HEK293 (cell line): Measurements from ENCODE around the gene HNRNPA0.
A peak's percentile ranks its signal among the peaks of the same experiment; 100 is the strongest.

Experiments
- CTCF ChIA-PET: fragments of 350-600 bp; formaldehyde crosslinking; extraction: SDS; loops from one replicate; lab custom pipeline; 2021; ENCODE audit warnings: antibody characterized with exemption; lab: Yijun Ruan, JAX
- POLR2A ChIA-PET: fragments of 300-600 bp; formaldehyde crosslinking; extraction: SDS; loops from one replicate; lab custom pipeline; 2020; ENCODE audit warnings: antibody characterized with exemption, inconsistent platforms; lab: Yijun Ruan, JAX
- H3K27ac ChIP-seq: fragments of 200-500 bp; sonication (Bioruptor generic); 2 replicates; pipeline ENCODE4 v1.5.1; 2014; ENCODE audit warnings: low read depth, low read length, control low read depth, inconsistent platforms; ENCODE audit errors: extremely low read depth
- H3K36me3 ChIP-seq, 2 experiments: fragments of 200-500 bp in 1 of 2; sonication (Bioruptor generic) in 1 of 2; 1 replicate in 1 of 2; 2 replicates in 1 of 2; pipeline ENCODE4 v1.5.1; 2014 to 2017; ENCODE audit warnings: inconsistent platforms in 2 of 2, low read length in 2 of 2; ENCODE audit not compliant: control insufficient read depth in 2 of 2, insufficient read depth in 1 of 2
- H3K4me1 ChIP-seq: fragments of 200-500 bp; sonication (Bioruptor generic); 2 replicates; pipeline ENCODE4 v1.5.1; 2014; ENCODE audit warnings: mild to moderate bottlenecking, low read length, inconsistent platforms; ENCODE audit not compliant: control insufficient read depth, insufficient read depth
- H3K4me3 ChIP-seq: 2 replicates; pipeline ENCODE4 v1.5.1; 2011; ENCODE audit warnings: low read depth, mild to moderate bottlenecking, control low read depth, low read length, moderate library complexity
- H3K9me3 ChIP-seq: fragments of 200-500 bp; sonication (Bioruptor generic); 2 replicates; pipeline ENCODE4 v1.5.1; 2014; ENCODE audit warnings: low read depth, low read length, inconsistent platforms; ENCODE audit not compliant: control insufficient read depth, insufficient read depth
- EGR2 ChIP-seq: fragments of 450-650 bp; formaldehyde crosslinking; IDR thresholded peaks from 2 replicates; pipeline ENCODE4 v1.5.1; 2016; ENCODE audit warnings: low read depth, missing biosample characterization, missing genetic modification characterization
- GLIS1 ChIP-seq: fragments of 450-650 bp; formaldehyde crosslinking; IDR thresholded peaks from 2 replicates; pipeline ENCODE4 v1.5.1; 2016; ENCODE audit warnings: missing biosample characterization, missing genetic modification characterization
- GLIS2 ChIP-seq: fragments of 450-650 bp; formaldehyde crosslinking; IDR thresholded peaks from 2 replicates; pipeline ENCODE4 v1.5.1; 2016; ENCODE audit warnings: missing biosample characterization, missing genetic modification characterization
- HOXD13 ChIP-seq: sonication (generic); formaldehyde crosslinking; IDR thresholded peaks from 2 replicates; pipeline ENCODE4 v1.8.0; 2022; ENCODE audit warnings: missing genetic modification reagents, borderline replicate concordance
- KLF7 ChIP-seq: fragments of 450-650 bp; formaldehyde crosslinking; IDR thresholded peaks from 2 replicates; pipeline ENCODE4 v1.5.1; 2016; ENCODE audit warnings: missing biosample characterization, missing genetic modification characterization, borderline replicate concordance
- SCRT1 ChIP-seq: fragments of 450-650 bp; formaldehyde crosslinking; IDR thresholded peaks from 2 replicates; pipeline ENCODE4 v1.5.1; 2016; ENCODE audit warnings: missing biosample characterization, missing genetic modification characterization, borderline replicate concordance
- SP2 ChIP-seq: fragments of 450-650 bp; formaldehyde crosslinking; IDR thresholded peaks from 2 replicates; pipeline ENCODE4 v1.5.1; 2016; ENCODE audit warnings: missing biosample characterization, missing genetic modification characterization
- SP3 ChIP-seq: fragments of 450-650 bp; formaldehyde crosslinking; IDR thresholded peaks from 2 replicates; pipeline ENCODE4 v1.5.1; 2016; ENCODE audit warnings: missing biosample characterization, missing genetic modification characterization
- YY1 ChIP-seq: fragments of 450-650 bp; formaldehyde crosslinking; IDR thresholded peaks from 2 replicates; pipeline ENCODE4 v1.5.1; 2018; ENCODE audit warnings: missing biosample characterization, missing genetic modification characterization
- ZEB2 ChIP-seq: fragments of 450-650 bp; formaldehyde crosslinking; IDR thresholded peaks from 2 replicates; pipeline ENCODE4 v1.5.1; 2016; ENCODE audit warnings: missing biosample characterization, missing genetic modification characterization
- ZFHX2 ChIP-seq: fragments of 450-650 bp; formaldehyde crosslinking; conservative IDR thresholded peaks from 2 replicates; pipeline ENCODE4 v1.5.1; 2016; ENCODE audit warnings: missing biosample characterization, missing genetic modification characterization
- ZNF112 ChIP-seq: fragments of 450-650 bp; formaldehyde crosslinking; IDR thresholded peaks from 2 replicates; pipeline ENCODE4 v1.5.0; 2017; ENCODE audit warnings: missing biosample characterization, missing genetic modification characterization
- ZNF121 ChIP-seq: fragments of 450-650 bp; formaldehyde crosslinking; IDR thresholded peaks from 2 replicates; pipeline ENCODE4 v1.5.1; 2016; ENCODE audit warnings: missing biosample characterization, missing genetic modification characterization
- ZNF341 ChIP-seq: fragments of 450-650 bp; formaldehyde crosslinking; IDR thresholded peaks from 2 replicates; pipeline ENCODE4; 2016; ENCODE audit warnings: low read depth, missing biosample characterization, missing genetic modification characterization
- ZNF664 ChIP-seq: fragments of 450-650 bp; formaldehyde crosslinking; IDR thresholded peaks from 2 replicates; pipeline ENCODE4 v1.5.1; 2016; ENCODE audit warnings: missing biosample characterization, missing genetic modification characterization
- ZNF768 ChIP-seq: fragments of 450-650 bp; formaldehyde crosslinking; IDR thresholded peaks from 2 replicates; pipeline ENCODE4 v1.5.1; 2018; ENCODE audit warnings: missing biosample characterization, mild to moderate bottlenecking, missing genetic modification characterization
- TF ChIP-seq, protein P1 (sequence below): fragments of 450-650 bp; formaldehyde crosslinking; IDR thresholded peaks from 2 replicates; pipeline ENCODE4 v1.5.1; 2016; ENCODE audit warnings: missing biosample characterization, missing genetic modification characterization
- TF ChIP-seq, protein P2 (sequence below): fragments of 450-650 bp; formaldehyde crosslinking; conservative IDR thresholded peaks from 2 replicates; pipeline ENCODE4 v1.5.1; 2016; ENCODE audit warnings: low read depth, missing biosample characterization, missing genetic modification characterization
- TF ChIP-seq, protein P3 (sequence below): fragments of 450-650 bp; formaldehyde crosslinking; IDR thresholded peaks from 2 replicates; pipeline ENCODE4 v1.5.0; 2017; ENCODE audit warnings: missing biosample characterization, missing genetic modification characterization, borderline replicate concordance
- TF ChIP-seq, protein P4 (sequence below): fragments of 450-650 bp; formaldehyde crosslinking; IDR thresholded peaks from 2 replicates; pipeline ENCODE4 v1.5.1; 2016; ENCODE audit warnings: missing biosample characterization, missing genetic modification characterization
- TF ChIP-seq, protein P5 (sequence below): fragments of 450-650 bp; formaldehyde crosslinking; IDR thresholded peaks from 2 replicates; pipeline ENCODE4 v1.5.1; 2016; ENCODE audit warnings: missing biosample characterization, missing genetic modification characterization

HNRNPA0 gene

DNA sequence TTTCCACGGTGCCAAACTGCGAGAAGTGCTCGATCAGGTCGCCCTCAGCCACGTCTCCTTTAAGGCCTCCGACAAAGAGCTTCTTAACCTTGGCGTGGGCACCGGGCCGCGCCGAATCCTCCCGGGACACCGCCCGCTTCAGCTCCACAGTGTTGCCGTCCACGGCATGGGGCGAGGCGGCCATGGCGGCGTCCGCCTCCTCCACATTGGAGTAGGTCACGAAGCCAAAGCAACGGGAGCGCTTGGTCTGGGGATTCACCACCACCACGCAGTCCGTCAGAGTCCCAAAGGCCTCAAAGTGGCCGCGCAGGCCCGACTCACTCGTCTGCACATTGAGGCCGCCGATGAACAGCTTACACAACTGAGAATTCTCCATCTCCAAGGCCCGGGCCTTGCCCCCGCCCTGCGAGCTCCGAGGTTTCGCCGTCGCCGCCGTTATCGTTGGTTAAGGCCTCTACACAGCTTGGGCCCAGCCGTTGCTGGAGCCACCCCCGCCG, 424 bp downstream of the HNRNPA0 start (continued):
- TF ChIP-seq YY1 (tag by site-specific recombination) (peak; percentile 27; the same call in 1 of the 2 replicates), SP2 (tag by site-specific recombination) (no peak), HOXD13 (CRISPR knock-in tag) (no peak)

DNA sequence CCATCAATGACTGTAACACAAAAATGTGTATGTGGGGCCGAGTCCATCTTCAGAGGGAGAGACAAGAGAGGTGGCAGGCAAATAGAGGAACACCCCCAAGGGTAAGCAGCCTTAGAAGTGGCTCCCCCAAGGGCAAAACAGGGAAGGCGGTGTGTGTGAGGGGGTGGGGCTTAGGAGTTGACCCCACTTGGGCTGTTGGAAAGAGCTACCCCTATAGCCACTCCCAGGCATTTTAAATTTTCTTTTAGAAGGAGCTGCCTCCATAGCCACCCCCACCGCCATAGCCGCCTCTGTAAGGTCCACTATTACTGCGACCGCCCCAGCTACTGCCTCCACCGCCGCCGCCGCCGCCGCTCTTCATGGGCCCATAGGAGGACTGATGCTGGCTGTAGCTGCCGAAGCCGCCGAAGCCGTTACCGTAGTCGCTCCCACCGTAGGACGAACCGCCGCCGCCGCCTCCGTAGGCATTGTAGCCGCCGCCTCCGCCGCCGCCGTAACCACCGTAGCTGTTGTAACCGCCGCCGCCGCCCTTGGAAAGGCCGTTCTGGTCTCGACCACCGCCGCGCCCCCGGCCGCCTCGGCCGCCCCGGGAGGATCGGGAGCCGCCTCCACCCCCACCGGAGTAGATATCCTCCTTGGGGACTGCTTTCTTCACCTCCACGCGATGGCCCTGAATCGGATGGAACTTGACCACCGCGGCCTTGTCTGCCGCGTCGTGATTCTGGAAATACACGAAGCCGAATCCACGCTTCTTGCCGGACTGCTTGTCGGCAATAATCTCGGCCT, 1.1 kb downstream of the HNRNPA0 start:
- POLR2A ChIA-PET: interaction anchor here (0.8 to 2.0 kb wide), 11 partner anchors 10 to 358 kb away, joined by 3 to 10 read pairs (median 4); partner anchors contain the start of genes FAM13B, KLHL3 and PKD2L2
- Histone ChIP-seq H3K9me3 (no peaks in the 10 kb centered on the region), H3K27ac (peak overlapping the region; percentile 99), H3K4me3 (peak overlapping the region; percentile 72), H3K4me1 (no peaks in the 10 kb centered on the region), H3K36me3 (peaks cover 0 to 26% of the 10 kb centered on the region in 2 experiments; a peak in 1 of 3 replicates)
- CTCF ChIA-PET: interaction anchor here (0.6 to 1.4 kb wide), 6 partner anchors 17 to 398 kb away, joined by 3 to 4 read pairs (median 3); partner anchors contain the start of gene KLHL3
- TF ChIP-seq, protein P1, sequence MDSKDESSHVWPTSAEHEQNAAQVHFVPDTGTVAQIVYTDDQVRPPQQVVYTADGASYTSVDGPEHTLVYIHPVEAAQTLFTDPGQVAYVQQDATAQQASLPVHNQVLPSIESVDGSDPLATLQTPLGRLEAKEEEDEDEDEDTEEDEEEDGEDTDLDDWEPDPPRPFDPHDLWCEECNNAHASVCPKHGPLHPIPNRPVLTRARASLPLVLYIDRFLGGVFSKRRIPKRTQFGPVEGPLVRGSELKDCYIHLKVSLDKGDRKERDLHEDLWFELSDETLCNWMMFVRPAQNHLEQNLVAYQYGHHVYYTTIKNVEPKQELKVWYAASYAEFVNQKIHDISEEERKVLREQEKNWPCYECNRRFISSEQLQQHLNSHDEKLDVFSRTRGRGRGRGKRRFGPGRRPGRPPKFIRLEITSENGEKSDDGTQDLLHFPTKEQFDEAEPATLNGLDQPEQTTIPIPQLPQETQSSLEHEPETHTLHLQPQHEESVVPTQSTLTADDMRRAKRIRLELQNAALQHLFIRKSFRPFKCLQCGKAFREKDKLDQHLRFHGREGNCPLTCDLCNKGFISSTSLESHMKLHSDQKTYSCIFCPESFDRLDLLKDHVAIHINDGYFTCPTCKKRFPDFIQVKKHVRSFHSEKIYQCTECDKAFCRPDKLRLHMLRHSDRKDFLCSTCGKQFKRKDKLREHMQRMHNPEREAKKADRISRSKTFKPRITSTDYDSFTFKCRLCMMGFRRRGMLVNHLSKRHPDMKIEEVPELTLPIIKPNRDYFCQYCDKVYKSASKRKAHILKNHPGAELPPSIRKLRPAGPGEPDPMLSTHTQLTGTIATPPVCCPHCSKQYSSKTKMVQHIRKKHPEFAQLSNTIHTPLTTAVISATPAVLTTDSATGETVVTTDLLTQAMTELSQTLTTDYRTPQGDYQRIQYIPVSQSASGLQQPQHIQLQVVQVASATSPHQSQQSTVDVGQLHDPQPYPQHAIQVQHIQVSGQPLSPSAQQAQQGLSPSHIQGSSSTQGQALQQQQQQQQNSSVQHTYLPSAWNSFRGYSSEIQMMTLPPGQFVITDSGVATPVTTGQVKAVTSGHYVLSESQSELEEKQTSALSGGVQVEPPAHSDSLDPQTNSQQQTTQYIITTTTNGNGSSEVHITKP (tag by site-specific recombination): peak; percentile 96
- peak; percentile 80 for TF ChIP-seq ZFHX2 (tag by site-specific recombination)
- TF ChIP-seq ZNF341 (tag by site-specific recombination): peak; percentile 96
- TF ChIP-seq, protein P2, sequence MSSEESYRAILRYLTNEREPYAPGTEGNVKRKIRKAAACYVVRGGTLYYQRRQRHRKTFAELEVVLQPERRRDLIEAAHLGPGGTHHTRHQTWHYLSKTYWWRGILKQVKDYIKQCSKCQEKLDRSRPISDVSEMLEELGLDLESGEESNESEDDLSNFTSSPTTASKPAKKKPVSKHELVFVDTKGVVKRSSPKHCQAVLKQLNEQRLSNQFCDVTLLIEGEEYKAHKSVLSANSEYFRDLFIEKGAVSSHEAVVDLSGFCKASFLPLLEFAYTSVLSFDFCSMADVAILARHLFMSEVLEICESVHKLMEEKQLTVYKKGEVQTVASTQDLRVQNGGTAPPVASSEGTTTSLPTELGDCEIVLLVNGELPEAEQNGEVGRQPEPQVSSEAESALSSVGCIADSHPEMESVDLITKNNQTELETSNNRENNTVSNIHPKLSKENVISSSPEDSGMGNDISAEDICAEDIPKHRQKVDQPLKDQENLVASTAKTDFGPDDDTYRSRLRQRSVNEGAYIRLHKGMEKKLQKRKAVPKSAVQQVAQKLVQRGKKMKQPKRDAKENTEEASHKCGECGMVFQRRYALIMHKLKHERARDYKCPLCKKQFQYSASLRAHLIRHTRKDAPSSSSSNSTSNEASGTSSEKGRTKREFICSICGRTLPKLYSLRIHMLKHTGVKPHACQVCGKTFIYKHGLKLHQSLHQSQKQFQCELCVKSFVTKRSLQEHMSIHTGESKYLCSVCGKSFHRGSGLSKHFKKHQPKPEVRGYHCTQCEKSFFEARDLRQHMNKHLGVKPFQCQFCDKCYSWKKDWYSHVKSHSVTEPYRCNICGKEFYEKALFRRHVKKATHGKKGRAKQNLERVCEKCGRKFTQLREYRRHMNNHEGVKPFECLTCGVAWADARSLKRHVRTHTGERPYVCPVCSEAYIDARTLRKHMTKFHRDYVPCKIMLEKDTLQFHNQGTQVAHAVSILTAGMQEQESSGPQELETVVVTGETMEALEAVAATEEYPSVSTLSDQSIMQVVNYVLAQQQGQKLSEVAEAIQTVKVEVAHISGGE: 0 out of 2 replicates have a peak, but pooled peaks have one; percentile 11
- TF ChIP-seq, protein P3, sequence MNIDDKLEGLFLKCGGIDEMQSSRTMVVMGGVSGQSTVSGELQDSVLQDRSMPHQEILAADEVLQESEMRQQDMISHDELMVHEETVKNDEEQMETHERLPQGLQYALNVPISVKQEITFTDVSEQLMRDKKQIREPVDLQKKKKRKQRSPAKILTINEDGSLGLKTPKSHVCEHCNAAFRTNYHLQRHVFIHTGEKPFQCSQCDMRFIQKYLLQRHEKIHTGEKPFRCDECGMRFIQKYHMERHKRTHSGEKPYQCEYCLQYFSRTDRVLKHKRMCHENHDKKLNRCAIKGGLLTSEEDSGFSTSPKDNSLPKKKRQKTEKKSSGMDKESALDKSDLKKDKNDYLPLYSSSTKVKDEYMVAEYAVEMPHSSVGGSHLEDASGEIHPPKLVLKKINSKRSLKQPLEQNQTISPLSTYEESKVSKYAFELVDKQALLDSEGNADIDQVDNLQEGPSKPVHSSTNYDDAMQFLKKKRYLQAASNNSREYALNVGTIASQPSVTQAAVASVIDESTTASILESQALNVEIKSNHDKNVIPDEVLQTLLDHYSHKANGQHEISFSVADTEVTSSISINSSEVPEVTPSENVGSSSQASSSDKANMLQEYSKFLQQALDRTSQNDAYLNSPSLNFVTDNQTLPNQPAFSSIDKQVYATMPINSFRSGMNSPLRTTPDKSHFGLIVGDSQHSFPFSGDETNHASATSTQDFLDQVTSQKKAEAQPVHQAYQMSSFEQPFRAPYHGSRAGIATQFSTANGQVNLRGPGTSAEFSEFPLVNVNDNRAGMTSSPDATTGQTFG (tag by site-specific recombination): no peak
- 0 out of 2 replicates have a peak, but pooled peaks have one; percentile 27 for TF ChIP-seq ZNF121
- TF ChIP-seq SCRT1: no peak
- no peak for TF ChIP-seq HOXD13 (CRISPR knock-in tag)
- TF ChIP-seq, protein P4, sequence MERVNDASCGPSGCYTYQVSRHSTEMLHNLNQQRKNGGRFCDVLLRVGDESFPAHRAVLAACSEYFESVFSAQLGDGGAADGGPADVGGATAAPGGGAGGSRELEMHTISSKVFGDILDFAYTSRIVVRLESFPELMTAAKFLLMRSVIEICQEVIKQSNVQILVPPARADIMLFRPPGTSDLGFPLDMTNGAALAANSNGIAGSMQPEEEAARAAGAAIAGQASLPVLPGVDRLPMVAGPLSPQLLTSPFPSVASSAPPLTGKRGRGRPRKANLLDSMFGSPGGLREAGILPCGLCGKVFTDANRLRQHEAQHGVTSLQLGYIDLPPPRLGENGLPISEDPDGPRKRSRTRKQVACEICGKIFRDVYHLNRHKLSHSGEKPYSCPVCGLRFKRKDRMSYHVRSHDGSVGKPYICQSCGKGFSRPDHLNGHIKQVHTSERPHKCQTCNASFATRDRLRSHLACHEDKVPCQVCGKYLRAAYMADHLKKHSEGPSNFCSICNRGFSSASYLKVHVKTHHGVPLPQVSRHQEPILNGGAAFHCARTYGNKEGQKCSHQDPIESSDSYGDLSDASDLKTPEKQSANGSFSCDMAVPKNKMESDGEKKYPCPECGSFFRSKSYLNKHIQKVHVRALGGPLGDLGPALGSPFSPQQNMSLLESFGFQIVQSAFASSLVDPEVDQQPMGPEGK: peak; percentile 77
- TF ChIP-seq ZEB2 (tag by site-specific recombination): peak; percentile 25; the same call in 1 of the 2 replicates
- TF ChIP-seq ZNF664 (tag by site-specific recombination): no peak
- TF ChIP-seq, protein P5, sequence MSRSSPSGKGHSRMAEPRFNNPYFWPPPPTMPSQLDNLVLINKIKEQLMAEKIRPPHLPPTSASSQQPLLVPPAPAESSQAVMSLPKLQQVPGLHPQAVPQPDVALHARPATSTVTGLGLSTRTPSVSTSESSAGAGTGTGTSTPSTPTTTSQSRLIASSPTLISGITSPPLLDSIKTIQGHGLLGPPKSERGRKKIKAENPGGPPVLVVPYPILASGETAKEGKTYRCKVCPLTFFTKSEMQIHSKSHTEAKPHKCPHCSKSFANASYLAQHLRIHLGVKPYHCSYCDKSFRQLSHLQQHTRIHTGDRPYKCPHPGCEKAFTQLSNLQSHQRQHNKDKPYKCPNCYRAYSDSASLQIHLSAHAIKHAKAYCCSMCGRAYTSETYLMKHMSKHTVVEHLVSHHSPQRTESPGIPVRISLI (tag by site-specific recombination): no peak
- no peak for TF ChIP-seq ZNF112
- no peak for TF ChIP-seq ZNF768 (tag by site-specific recombination)
- peak; percentile 21; the same call in 1 of the 2 replicates for TF ChIP-seq GLIS1 (tag by site-specific recombination)
- TF ChIP-seq KLF7 (tag by site-specific recombination): no peak
- peak; percentile 38; the same call in 1 of the 2 replicates for TF ChIP-seq SP3 (tag by site-specific recombination)
- TF ChIP-seq EGR2 (tag by site-specific recombination): peak; percentile 88
- TF ChIP-seq GLIS2 (tag by site-specific recombination): peak; percentile 74
